Measurements from ENCODE around the gene NMD3.

Gene NMD3

GRCh38 chr3:161289174-161289573 lies 68.1 kb downstream of the NMD3 start:
- no peak for DNase-seq

GRCh38 chr3:161291191-161291901 lies 70.2 kb downstream of the NMD3 start:
- DNase-seq: no peak

- DNase-seq: no peak
These were observed 72.3 kb downstream of the NMD3 start for GRCh38 chr3:161293381-161293780.

GRCh38 chr3:161295325-161295724 lies 74.2 kb downstream of the NMD3 start:
- no peak for DNase-seq

GRCh38 chr3:161296814-161297213 lies 75.7 kb downstream of the NMD3 start:
- no peak for DNase-seq

All from GDM1 (cell line).